Measurements from ENCODE around the gene ANKS1A.

Gene ANKS1A

GRCh38 chr6:35071347-35071994 lies 182.4 kb downstream of the ANKS1A start:
- no peak overlapping the region for H3K4me3 ChIP-seq (ENCODE audit: low read depth, low read length)
- no peak for DNase-seq (ENCODE audit: low read depth)
- TF ChIP-seq, protein P1, sequence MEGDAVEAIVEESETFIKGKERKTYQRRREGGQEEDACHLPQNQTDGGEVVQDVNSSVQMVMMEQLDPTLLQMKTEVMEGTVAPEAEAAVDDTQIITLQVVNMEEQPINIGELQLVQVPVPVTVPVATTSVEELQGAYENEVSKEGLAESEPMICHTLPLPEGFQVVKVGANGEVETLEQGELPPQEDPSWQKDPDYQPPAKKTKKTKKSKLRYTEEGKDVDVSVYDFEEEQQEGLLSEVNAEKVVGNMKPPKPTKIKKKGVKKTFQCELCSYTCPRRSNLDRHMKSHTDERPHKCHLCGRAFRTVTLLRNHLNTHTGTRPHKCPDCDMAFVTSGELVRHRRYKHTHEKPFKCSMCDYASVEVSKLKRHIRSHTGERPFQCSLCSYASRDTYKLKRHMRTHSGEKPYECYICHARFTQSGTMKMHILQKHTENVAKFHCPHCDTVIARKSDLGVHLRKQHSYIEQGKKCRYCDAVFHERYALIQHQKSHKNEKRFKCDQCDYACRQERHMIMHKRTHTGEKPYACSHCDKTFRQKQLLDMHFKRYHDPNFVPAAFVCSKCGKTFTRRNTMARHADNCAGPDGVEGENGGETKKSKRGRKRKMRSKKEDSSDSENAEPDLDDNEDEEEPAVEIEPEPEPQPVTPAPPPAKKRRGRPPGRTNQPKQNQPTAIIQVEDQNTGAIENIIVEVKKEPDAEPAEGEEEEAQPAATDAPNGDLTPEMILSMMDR (IDR thresholded peaks at IDR 0.05; ENCODE audit: insufficient read depth, low read depth, low read length, missing control alignments) = no peak

DNA sequence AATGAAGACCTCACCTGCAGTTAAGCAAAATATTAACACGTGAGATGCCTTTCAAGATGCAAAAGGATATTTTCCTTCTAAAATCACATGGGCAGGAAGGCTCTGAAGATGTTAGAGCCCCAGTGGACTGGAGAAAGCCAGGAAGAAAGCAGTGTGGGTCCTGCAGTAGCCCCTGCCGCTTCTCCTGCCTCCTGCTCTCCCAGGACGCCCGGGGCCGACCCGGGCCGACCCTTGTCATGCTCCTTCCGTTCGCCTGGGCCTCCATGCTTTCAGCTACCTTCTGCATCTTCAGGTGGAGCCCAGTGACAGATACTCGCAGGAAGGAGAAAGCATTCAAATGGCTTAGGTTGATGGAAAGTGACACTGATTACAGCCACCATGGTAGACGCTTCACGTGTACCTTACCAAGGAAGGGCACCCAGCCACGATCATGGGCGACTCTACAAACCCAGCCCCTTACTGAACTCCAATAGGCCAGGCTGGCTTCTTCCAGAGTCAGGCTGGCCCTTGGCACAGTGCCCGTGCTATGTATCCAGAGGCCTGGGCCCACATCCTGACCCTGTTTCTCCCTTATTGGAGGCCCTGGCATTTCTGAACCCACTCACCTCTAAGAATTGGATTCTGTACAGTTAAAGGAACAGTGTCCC lies 183.1 kb downstream of the ANKS1A start:
- DNase-seq (ENCODE audit: low read depth) = no peak
- H3K4me3 ChIP-seq (ENCODE audit: low read depth, low read length) = no peak overlapping the region
- TF ChIP-seq, protein P1 (IDR thresholded peaks at IDR 0.05; ENCODE audit: insufficient read depth, low read depth, low read length, missing control alignments) = no peak

DNA sequence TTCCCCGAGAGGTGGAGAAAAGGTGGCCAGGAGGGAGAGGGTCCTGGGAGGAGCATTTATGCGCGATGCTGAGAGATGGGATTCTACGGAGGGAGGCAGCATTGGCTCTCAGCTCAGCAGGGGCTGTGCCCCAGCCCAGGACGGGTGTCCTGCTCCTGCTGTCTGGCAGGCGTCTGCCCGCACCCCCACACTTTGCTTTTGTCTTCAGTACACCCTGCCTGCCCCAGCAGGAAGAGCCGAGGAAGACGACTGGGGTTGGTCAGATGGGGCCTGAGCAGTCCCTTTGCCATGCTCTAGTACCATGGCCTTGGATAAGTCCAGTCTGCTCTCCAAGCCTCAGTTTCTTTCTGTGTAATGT lies 183.6 kb downstream of the ANKS1A start:
- no peak overlapping the region for H3K4me3 ChIP-seq (ENCODE audit: low read depth, low read length)
- DNase-seq (ENCODE audit: low read depth) = no peak
- TF ChIP-seq, protein P1 (IDR thresholded peaks at IDR 0.05; ENCODE audit: insufficient read depth, low read depth, low read length, missing control alignments) = no peak

- H3K4me3 ChIP-seq (ENCODE audit: low read depth, low read length) = no peak overlapping the region
- TF ChIP-seq, protein P1 (IDR thresholded peaks at IDR 0.05; ENCODE audit: insufficient read depth, low read depth, low read length, missing control alignments) = no peak
- no peak for DNase-seq (ENCODE audit: low read depth)
These were observed 184.2 kb downstream of the ANKS1A start for GRCh38 chr6:35073211-35073610.

DNA sequence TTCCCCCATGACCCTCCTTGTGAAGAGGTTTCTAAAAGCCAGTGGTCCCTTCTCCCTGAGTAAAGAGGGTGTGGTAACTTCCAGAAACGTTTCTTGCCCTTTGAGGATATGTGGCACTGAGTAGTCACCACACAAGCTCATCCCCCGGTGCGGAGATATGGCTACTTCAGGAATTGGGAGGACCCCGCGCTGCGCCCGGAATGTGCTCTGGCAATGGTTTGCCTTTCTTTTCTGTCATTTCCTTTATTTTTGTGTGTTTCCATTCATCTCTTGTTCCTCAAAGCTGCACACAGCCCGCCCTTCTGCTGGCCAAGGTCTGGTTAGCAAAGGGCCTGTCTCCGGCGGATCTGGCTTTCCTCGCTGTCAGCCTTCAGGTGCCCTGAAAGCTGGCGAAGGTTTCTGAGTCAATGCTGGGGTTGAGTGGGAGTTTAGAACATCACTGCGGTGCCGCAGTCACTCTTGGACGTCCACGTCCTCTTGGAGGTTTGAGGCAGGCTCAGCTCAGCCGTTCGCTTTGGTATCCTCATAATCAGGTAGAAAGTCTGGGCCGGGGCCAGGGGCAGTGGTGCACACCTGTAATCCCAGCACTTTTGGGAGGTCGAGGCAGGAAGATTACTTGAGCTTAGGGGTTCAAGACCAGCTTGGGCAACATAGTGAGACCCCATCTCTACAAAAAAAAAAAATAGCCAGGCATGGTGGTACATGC lies 184.9 kb downstream of the ANKS1A start:
- DNase-seq (ENCODE audit: low read depth) = no peak
- TF ChIP-seq, protein P1 (IDR thresholded peaks at IDR 0.05; ENCODE audit: insufficient read depth, low read depth, low read length, missing control alignments) = no peak
- no peak overlapping the region for H3K4me3 ChIP-seq (ENCODE audit: low read depth, low read length)

GRCh38 chr6:35076997-35077712 lies 188.1 kb downstream of the ANKS1A start:
- H3K4me3 ChIP-seq (ENCODE audit: low read depth, low read length) = no peak overlapping the region
- TF ChIP-seq, protein P1 (IDR thresholded peaks at IDR 0.05; ENCODE audit: insufficient read depth, low read depth, low read length, missing control alignments) = no peak
- DNase-seq (ENCODE audit: low read depth) = no peak
